ENCODE measurements around the gene SLC6A8. TPM values are rescaled to one million over a fixed set of nuclear protein-coding genes. Genes with fewer than 3 reads are reported as not detected.

SLC6A8 gene
- polyA plus RNA-seq, 6 donors from 2014 or later: 0.06 to 0.78 (median 0.23) TPM; not detected in 3

DNA sequence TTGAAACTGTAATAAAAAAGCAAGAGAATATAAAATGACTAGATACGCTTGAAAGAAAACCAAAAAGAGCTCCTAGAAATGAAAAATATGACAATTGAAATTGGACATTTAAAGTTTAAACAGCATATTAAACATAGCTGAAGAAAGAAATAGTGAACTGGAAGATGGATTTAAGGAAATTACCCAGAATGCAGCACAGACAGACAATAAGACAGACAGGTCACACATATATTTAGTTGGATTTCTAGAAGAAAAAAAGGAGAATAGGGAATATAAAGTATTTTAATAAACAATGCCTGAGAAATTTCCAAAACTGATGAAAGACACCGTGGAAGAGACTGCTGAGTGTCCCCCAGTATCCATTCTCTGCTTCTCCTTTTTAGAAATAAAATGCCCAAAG lies 34.2 kb upstream of the SLC6A8 start:
- DNase-seq (no peak), ATAC-seq (ENCODE audit: low read depth in 2 of 2) (no peak)
- H3K36me3 Mint-ChIP-seq: no peaks in the 10 kb centered on the region
- no peak overlapping the region for H3K4me3 Mint-ChIP-seq
- H3K27me3 Mint-ChIP-seq: peaks cover 0 to 17% (median 3%) of the 10 kb centered on the region in 3 donors
- peaks cover 0 to 20% (median 9%) of the 10 kb centered on the region in 7 donors for H3K9me3 Mint-ChIP-seq
- H3K4me1 Mint-ChIP-seq: no peaks in the 10 kb centered on the region
- H3K27ac Mint-ChIP-seq: no peak overlapping the region

DNA sequence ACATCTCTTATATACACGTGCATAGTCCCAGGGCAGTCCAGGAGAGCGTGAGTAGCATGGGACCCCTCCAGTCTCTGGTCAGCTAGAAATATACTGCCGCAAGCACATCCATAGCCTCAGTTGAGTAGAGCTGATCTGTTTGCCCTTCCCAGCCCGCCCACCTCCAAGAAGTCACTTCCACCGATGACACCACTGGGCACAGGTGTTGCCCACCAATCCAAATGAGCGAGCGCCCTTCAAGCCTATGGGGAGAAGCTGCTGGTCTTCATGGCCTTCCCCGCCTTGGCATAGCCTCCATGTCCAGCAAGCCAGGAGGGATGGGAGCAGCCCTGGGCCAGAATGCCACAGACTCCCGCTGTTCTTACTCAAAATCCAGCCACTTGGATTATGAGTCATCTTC lies 30.6 kb upstream of the SLC6A8 start:
- DNase-seq: no peak
- Mint-ChIP-seq H3K27me3 (peaks cover 13 to 31% (median 23%) of the 10 kb centered on the region in 3 donors), H3K36me3 (peaks cover 0 to 8% of the 10 kb centered on the region in 2 donors), H3K27ac (peak overlapping the region in 1 of 6 donors; percentile 72), H3K4me3 (no peak overlapping the region), H3K9me3 (peaks cover 0 to 28% (median 10%) of the 10 kb centered on the region in 7 donors), H3K4me1 (peaks cover 0 to 4% (median 1%) of the 10 kb centered on the region in 3 donors)
- ATAC-seq (ENCODE audit: low read depth in 2 of 2): no peak

DNA sequence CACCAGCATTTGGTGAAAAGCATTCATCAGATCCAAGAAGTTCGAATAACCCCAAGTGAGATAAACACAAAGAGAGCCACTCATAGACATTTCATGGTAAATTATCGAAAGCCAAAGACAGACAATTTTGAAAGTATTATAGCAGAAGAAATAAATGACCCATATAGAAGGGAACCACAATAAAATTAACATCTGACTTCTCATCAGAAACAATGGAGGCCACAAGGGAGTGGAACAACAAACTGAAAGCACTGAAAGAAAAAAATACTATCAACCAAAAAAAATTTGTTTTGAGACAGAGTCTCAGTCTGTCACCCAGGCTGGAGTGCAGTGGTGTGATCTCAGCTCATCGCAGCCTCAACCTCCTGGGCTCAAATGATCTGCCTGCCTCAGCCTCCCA lies 28.5 kb upstream of the SLC6A8 start:
- DNase-seq: no peak
- H3K27ac Mint-ChIP-seq: peak overlapping the region in 1 of 6 donors; percentile 36
- peaks cover 0 to 8% of the 10 kb centered on the region in 2 donors for H3K36me3 Mint-ChIP-seq
- peaks cover 13 to 32% (median 31%) of the 10 kb centered on the region in 3 donors for H3K27me3 Mint-ChIP-seq
- H3K9me3 Mint-ChIP-seq: peaks cover 0 to 17% (median 5%) of the 10 kb centered on the region in 7 donors
- ATAC-seq (ENCODE audit: low read depth in 2 of 2): no peak
- peaks cover 0 to 8% (median 4%) of the 10 kb centered on the region in 3 donors for H3K4me1 Mint-ChIP-seq
- H3K4me3 Mint-ChIP-seq: no peak overlapping the region

DNA sequence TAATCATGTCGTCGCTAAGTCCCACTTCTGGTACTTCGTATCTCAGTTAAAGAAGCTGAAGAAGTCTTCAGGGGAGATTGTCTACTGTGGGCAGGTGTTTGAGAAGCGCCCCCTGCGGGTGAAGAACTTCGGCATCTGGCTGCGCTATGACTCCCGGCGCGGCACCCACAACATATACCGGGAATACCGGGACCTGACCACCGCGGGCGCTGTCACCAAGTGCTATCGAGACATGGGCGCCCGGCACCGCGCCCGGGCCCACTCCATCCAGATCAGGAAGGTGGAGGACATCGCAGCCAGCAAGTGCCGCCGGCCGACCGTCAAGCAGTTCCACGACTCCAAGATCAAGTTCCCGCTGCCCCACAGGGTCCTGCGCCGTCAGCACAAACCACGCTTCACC lies 25.5 kb upstream of the SLC6A8 start:
- DNase-seq (peak; percentile 46), ATAC-seq (ENCODE audit: low read depth in 2 of 2) (peak in 1 of 2 donors; percentile 47)
- Mint-ChIP-seq H3K36me3 (peaks cover 0 to 8% of the 10 kb centered on the region in 2 donors), H3K4me1 (peaks cover 0 to 8% (median 6%) of the 10 kb centered on the region in 3 donors), H3K9me3 (peaks cover 0 to 14% (median 6%) of the 10 kb centered on the region in 7 donors), H3K27me3 (peaks cover 20 to 42% (median 32%) of the 10 kb centered on the region in 3 donors), H3K27ac (peak overlapping the region in 1 of 6 donors; percentile 90), H3K4me3 (peak overlapping the region; percentile 9 to 72 (median 66))

DNA sequence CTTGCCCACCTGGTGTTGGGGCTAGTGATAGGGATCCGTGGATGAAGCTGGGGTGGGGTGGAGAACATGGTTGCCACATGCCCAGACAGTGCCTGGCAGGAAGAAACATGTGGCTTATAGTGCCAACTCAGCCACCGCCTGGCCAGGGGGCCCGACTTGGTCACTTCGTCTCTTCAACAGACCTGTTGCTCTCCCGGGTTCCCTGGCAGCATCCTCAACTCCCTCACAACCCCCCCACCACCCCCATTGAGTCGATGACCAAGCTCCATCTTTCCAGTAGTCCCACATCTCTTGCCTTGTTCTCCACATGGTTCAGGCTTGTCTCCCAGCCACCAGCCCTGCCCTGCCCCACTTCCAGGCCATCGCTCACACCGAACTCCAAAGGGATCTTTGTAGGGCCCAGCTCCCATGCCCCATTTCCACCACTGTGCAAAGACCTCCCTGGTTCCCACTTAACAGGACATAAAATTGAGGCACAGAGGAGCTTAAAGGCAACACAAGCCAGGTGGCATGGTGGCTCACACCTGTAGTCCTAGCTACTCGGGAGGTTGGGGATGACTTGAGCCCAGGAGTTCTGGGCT lies 21.9 kb upstream of the SLC6A8 start:
- H3K9me3 Mint-ChIP-seq: peaks cover 0 to 7% (median 5%) of the 10 kb centered on the region in 7 donors
- DNase-seq: no peak
- H3K4me3 Mint-ChIP-seq: no peak overlapping the region
- H3K4me1 Mint-ChIP-seq: peaks cover 9 to 17% (median 16%) of the 10 kb centered on the region in 3 donors
- H3K27ac Mint-ChIP-seq: peak overlapping the region in 2 of 6 donors; percentile 14 to 43
- no peak for ATAC-seq (ENCODE audit: low read depth in 2 of 2)
- peaks cover 18 to 32% (median 29%) of the 10 kb centered on the region in 3 donors for H3K27me3 Mint-ChIP-seq
- no peaks in the 10 kb centered on the region for H3K36me3 Mint-ChIP-seq

DNA sequence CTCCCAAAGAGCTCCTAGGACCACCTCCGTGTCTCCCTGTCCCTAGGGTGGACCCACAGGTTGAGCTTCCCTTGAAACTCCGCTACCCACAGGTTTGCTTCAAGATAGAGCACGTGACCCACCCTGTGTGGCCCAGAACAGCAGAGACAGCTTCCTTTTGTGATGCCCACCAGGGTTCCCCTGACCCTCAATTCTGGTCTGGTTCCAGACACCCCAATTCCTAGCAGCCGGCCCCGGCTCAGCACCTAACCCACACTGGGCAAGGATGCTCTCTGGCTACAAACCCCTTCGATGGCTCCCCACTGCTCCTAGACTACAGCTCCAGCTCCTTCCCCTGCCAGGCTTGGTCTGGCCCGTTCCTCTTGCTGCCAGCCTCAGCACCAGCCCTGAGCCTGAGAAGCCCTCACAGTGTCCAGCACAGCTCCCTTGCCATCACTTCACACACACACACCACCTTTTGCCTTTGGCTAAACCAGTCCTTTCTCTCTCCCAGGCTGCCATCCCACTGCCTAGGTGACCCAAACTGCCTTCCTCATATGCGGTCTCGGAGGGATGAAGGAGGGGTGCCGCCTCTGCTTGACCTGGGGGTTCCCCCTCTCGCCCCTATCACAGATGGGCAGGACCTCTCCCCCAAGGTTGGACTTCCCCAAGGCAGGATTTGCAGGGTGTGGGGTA lies 20.3 kb upstream of the SLC6A8 start:
- no peak for DNase-seq
- Mint-ChIP-seq H3K27ac (peak overlapping the region in 2 of 6 donors; percentile 27 to 40), H3K27me3 (peaks cover 14 to 32% (median 18%) of the 10 kb centered on the region in 3 donors), H3K9me3 (peaks cover 0 to 7% (median 5%) of the 10 kb centered on the region in 7 donors), H3K36me3 (peaks cover 0 to 1% of the 10 kb centered on the region in 2 donors), H3K4me1 (peaks cover 9 to 12% (median 11%) of the 10 kb centered on the region in 3 donors), H3K4me3 (peak overlapping the region in 6 of 8 donors; percentile 41 to 82 (median 74))
- ATAC-seq (ENCODE audit: low read depth in 2 of 2): peak in 1 of 2 donors; percentile 13

DNA sequence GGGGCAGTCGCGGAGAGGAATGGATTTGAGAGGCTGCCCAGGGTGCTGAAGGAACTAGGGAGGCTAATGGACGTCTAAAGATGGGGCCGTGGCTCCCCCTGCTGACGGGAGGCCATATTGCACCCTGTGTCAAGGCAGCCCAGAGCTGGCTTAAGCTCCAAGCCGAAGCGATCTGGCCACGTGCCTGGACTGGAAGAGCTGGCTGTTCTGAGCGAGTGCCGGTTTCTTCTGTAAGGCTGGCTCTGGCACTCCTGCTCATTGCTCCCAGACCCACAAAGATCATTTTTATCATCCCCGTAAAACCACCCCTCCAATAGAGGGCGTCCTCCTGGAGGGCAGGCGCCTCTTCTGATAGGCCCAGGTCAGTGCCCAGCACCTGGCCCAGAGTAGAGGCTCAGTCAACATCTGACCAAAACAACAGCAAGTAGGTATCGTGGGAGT lies 19.8 kb upstream of the SLC6A8 start:
- Mint-ChIP-seq H3K36me3 (peaks cover 0 to 7% of the 10 kb centered on the region in 2 donors), H3K4me3 (peak overlapping the region in 6 of 8 donors; percentile 41 to 82 (median 74)), H3K27me3 (peaks cover 14 to 37% (median 18%) of the 10 kb centered on the region in 3 donors), H3K4me1 (peaks cover 9 to 12% (median 10%) of the 10 kb centered on the region in 3 donors), H3K27ac (peak overlapping the region in 2 of 6 donors; percentile 27 to 40), H3K9me3 (peaks cover 0 to 7% (median 6%) of the 10 kb centered on the region in 7 donors)
- peak; percentile 77 to 81 for ATAC-seq (ENCODE audit: low read depth in 2 of 2)
- DNase-seq: peak; percentile 64

DNA sequence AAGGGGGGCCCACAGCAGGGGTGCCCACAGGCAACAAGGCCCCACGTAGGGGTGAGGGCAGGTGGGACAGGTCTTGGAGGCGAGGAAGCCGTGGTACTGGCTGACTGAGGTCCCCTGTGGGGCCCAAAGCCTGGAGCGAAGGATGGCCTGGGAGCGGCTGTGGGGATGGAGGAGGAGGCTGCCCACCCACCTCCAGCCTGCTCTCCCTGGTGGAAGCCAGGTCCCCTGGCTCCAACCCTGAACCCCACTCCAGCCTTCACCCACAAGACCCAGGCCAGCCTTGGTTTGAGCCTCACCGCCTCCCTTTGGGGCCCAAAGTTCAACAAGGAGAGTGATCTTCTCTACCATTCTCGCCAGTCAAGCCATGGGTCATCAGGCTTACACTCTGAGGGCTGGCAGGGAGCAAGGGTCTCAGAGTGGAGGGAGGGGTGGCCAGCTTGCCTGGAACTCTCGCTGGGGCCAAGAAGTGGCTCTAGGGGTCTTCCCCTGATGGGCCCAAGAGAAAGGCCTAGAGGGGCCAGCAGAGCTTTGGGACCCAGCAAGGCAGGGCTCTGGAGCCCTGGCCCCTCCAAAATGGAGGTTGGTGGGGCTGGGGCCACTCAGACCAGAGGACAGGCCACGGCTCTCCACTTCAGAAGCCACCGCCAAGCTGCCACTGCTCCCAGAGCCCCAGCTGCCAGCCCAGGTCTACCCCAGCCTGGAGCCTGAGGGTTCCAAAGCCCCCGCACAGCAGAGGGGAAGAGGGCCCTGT lies 19.1 kb upstream of the SLC6A8 start:
- DNase-seq: no peak
- Mint-ChIP-seq H3K27me3 (peaks cover 14 to 40% (median 20%) of the 10 kb centered on the region in 3 donors), H3K9me3 (peaks cover 0 to 7% (median 6%) of the 10 kb centered on the region in 7 donors), H3K36me3 (peaks cover 0 to 8% of the 10 kb centered on the region in 2 donors), H3K4me3 (no peak overlapping the region), H3K4me1 (peaks cover 9 to 12% (median 10%) of the 10 kb centered on the region in 3 donors), H3K27ac (no peak overlapping the region)
- ATAC-seq (ENCODE audit: low read depth in 2 of 2): no peak

DNA sequence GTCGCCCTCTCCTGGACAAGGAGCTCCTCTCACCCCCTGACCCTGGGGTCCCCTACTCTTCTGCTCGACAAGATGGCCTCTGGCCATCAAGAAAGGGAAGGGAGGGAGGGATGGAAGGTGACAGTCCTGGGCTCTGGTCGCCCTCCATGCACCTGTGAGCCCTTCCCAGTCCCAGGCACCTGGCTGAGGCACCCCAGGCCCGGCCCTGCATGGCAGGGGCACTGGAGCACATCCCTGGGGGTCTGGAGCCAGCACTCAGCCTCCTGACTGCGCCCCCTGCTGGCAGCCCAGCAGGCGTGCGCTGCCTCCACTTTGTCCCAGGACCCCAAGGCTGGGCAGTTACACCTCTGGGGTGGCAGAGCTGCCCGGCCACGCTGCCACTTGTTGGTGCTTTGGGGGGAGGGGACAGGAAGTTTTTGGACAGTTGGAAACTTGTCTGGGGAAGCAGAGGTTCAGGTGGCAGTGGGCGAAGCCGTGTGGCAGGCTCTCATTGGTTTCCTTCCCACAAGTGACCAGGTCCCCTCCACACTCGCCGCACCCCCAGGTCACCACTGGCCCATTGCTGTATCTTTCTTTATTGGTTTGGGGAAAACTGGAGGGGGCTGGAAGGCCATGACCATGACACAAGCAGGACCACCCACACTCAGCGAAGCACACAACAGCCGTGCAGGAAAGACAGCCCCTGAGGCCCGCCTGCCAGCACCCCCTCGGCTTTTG lies 18.4 kb upstream of the SLC6A8 start:
- Mint-ChIP-seq H3K4me1 (peaks cover 13 to 15% (median 13%) of the 10 kb centered on the region in 3 donors), H3K36me3 (peaks cover 0 to 14% of the 10 kb centered on the region in 2 donors), H3K9me3 (peaks cover 0 to 9% (median 6%) of the 10 kb centered on the region in 7 donors), H3K4me3 (peak overlapping the region in 1 of 8 donors; percentile 29), H3K27ac (peak overlapping the region in 1 of 6 donors; percentile 44), H3K27me3 (peaks cover 18 to 45% (median 26%) of the 10 kb centered on the region in 3 donors)
- DNase-seq (peak; percentile 31), ATAC-seq (ENCODE audit: low read depth in 2 of 2) (peak; percentile 49 to 60)

DNA sequence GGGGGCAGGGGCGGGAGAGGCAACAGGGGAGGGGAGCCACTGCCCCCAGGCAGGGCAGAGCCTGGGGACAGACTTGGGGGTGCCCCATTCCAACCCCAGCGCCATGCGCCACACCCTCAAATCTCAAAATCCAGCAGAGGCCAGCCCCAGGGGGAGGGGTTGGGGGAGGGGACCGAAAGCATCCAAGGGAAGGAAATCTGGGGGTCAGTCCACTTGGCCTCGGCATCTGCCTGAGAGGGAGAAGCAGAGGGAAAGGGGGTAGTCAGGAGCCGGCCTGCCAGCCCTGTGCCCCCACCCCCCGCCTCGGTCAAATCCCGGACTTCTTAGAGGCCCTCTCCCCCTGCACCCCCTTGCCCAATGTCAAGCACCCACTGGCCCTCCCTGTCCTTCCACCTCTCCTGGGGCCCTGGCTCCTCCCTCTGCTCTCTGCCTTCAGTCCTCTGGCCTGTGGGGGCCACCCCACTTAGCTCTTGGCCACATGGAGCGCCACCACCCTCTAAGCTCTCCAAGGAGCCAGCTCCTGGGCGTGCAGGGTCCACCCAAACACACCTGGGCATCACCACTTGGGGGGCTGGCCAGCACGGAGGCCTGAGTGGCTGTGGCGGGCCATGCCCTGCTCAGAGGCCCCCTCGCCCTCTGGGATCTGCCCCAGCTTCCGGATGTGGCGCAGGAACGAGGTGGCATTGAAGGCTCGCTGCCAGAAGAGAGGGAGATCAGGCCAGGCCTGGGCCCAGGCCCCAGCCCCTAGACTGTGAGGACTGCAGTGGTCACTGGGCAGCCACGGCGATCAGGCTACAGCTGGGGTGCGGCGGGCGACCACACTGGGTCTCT lies 17.6 kb upstream of the SLC6A8 start:
- Mint-ChIP-seq H3K36me3 (peaks cover 0 to 18% of the 10 kb centered on the region in 2 donors), H3K9me3 (peaks cover 0 to 6% (median 5%) of the 10 kb centered on the region in 7 donors), H3K4me1 (peaks cover 16 to 18% (median 17%) of the 10 kb centered on the region in 3 donors), H3K27ac (no peak overlapping the region), H3K4me3 (no peak overlapping the region), H3K27me3 (peaks cover 18 to 53% (median 34%) of the 10 kb centered on the region in 3 donors)
- ATAC-seq (ENCODE audit: low read depth in 2 of 2) (no peak), DNase-seq (no peak)

DNA sequence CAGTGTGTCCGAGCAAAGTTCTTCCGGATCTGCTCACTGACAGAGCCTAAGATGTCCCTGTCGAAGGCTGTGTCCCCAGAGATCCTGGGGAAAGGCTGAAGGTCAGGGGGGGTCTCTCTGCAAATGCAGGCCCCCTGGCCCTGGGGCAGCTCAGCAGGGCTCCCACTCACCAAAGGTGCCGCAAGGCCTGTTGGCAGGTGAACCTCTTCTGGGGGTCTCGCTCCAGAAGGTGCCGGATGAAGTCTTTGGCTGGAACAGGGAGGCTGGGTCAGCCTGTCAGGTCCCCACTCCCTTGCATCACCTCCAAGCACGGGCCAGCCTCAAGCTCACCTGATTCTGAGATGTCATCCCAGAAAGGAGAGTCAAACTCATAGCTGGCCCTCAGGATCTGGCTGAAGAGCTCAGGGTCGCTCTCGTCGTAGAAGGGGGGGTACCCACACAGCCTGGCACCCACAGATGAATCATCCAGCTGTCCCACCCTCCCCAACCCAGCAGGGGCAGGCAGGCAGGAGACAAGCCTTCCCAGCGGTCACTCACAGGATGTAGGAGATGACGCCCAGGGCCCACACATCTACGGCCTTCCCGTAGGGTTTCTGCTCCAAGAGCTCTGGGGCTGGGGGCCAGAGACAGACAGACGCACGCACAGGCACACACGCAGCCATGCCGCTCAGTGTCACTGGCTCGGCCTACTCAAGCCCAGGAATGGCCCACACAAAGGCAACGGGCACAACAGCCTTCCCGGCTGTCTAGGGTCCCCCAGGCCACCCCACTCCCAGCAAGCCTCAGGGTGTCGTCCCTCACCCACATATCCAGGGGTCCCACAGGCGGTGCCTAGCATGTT lies 16.8 kb upstream of the SLC6A8 start:
- H3K36me3 Mint-ChIP-seq: peaks cover 0 to 18% of the 10 kb centered on the region in 2 donors
- H3K27ac Mint-ChIP-seq: peak overlapping the region in 1 of 6 donors; percentile 9
- no peak for ATAC-seq (ENCODE audit: low read depth in 2 of 2)
- no peak overlapping the region for H3K4me3 Mint-ChIP-seq
- H3K27me3 Mint-ChIP-seq: peaks cover 20 to 49% (median 36%) of the 10 kb centered on the region in 3 donors
- DNase-seq: no peak
- peaks cover 16 to 18% (median 17%) of the 10 kb centered on the region in 3 donors for H3K4me1 Mint-ChIP-seq
- H3K9me3 Mint-ChIP-seq: peaks cover 0 to 5% (median 0%) of the 10 kb centered on the region in 7 donors
